GM12878 (cell line): Measurements from ENCODE around the gene NDUFS6. TPM values are rescaled to one million over a fixed set of nuclear protein-coding genes. Genes with fewer than 3 reads are reported as not detected.

Experiments
- BHLHE40 ChIP-seq, 2 experiments: fragments of 450-650 bp in 1 of 2; IDR thresholded peaks; 2 replicates each; pipeline ENCODE4 v1.6.1; 2011 to 2017; ENCODE audit warnings: low read depth in 2 of 2, borderline replicate concordance in 1 of 2, improper control_type of control experiment in 1 of 2, low read length in 1 of 2, mild to moderate bottlenecking in 1 of 2
- CEBPB ChIP-seq, 2 experiments: fragments of 150-350 bp in 1 of 2; IDR thresholded peaks; 2 replicates each; pipeline ENCODE4 v1.6.1; 2012 to 2014; ENCODE audit warnings: low read depth in 2 of 2, low read length in 2 of 2, borderline replicate concordance in 1 of 2, inconsistent platforms in 1 of 2
- CEBPZ ChIP-seq: fragments of 150-350 bp; IDR thresholded peaks from 2 replicates; pipeline ENCODE4 v1.6.1; 2016; ENCODE audit warnings: low read depth, low read length
- CHD1 ChIP-seq: IDR thresholded peaks from 2 replicates; pipeline ENCODE4 v1.6.1; 2012; ENCODE audit warnings: low read depth, low read length, improper control_type of control experiment
- EED ChIP-seq: sonication (generic); IDR thresholded peaks from 2 replicates; pipeline ENCODE4 v1.6.1; 2016; ENCODE audit warnings: antibody characterized with exemption, low read depth
- EP300 ChIP-seq, 2 experiments: fragments of 150-350 bp in 1 of 2; IDR thresholded peaks; 2 replicates each; pipeline ENCODE4 v1.6.1; 2011 to 2012; ENCODE audit warnings: low read depth in 2 of 2, low read length in 2 of 2, borderline replicate concordance in 1 of 2, improper control_type of control experiment in 1 of 2, inconsistent platforms in 1 of 2; ENCODE audit not compliant: control insufficient read depth in 1 of 2
- FOS ChIP-seq: IDR thresholded peaks from 3 replicates; pipeline ENCODE4 v1.6.1; 2011; ENCODE audit warnings: borderline replicate concordance; ENCODE audit not compliant: insufficient read length; ENCODE audit errors: extremely low read depth
- GABPA ChIP-seq: IDR thresholded peaks from 2 replicates; pipeline ENCODE4 v1.6.1; 2014; ENCODE audit warnings: antibody characterized with exemption, low read depth, mild to moderate bottlenecking, inconsistent platforms
- HDAC6 ChIP-seq: fragments of 200-600 bp; sonication (generic); IDR thresholded peaks from one replicate; pipeline ENCODE4 v1.8.0; 2017; ENCODE audit warnings: antibody characterized with exemption; ENCODE audit not compliant: unreplicated experiment
- MEF2B ChIP-seq: fragments of 450-650 bp; IDR thresholded peaks from 2 replicates; pipeline ENCODE4 v1.6.1; 2018; ENCODE audit warnings: mild to moderate bottlenecking, moderate library complexity; ENCODE audit not compliant: partially characterized antibody, poor library complexity, severe bottlenecking
- MTA3 ChIP-seq: IDR thresholded peaks from 2 replicates; pipeline ENCODE4 v1.6.1; 2012; ENCODE audit warnings: low read length, inconsistent platforms, borderline replicate concordance
- MYC ChIP-seq: IDR thresholded peaks from 2 replicates; pipeline ENCODE4 v1.6.1; 2011; ENCODE audit warnings: mild to moderate bottlenecking, low read length, moderate library complexity, inconsistent platforms; ENCODE audit not compliant: insufficient read depth, insufficient replicate concordance, insufficient read length, severe bottlenecking
- NRF1 ChIP-seq: conservative IDR thresholded peaks from 2 replicates; pipeline ENCODE4 v1.6.1; 2011; ENCODE audit warnings: mild to moderate bottlenecking, low read depth, low read length, improper control_type of control experiment
- PAX5 ChIP-seq: IDR thresholded peaks from 2 replicates; pipeline ENCODE4 v1.6.1; 2011; ENCODE audit warnings: low read depth, low read length, borderline replicate concordance
- PML ChIP-seq: IDR thresholded peaks from 2 replicates; pipeline ENCODE4 v1.6.1; 2012; ENCODE audit warnings: low read length, inconsistent platforms
- POLR2AphosphoS5 ChIP-seq: IDR thresholded peaks from 2 replicates; pipeline ENCODE4 v1.6.1; 2011; ENCODE audit warnings: mild to moderate bottlenecking, low read length, inconsistent platforms
- RBBP5 ChIP-seq: fragments of 200-600 bp; sonication (generic); conservative IDR thresholded peaks from 2 replicates; pipeline ENCODE4 v1.6.1; 2016
- RELA ChIP-seq: fragments of 450-650 bp; IDR thresholded peaks from 2 replicates; pipeline ENCODE4 v1.8.0; 2014; ENCODE audit warnings: borderline replicate concordance; ENCODE audit not compliant: partially characterized antibody
- RFX5 ChIP-seq: IDR thresholded peaks from 2 replicates; pipeline ENCODE4 v1.6.1; 2011; ENCODE audit warnings: low read depth, low read length, improper control_type of control experiment
- RUNX3 ChIP-seq: IDR thresholded peaks from 2 replicates; pipeline ENCODE4 v1.6.1; 2012; ENCODE audit warnings: low read length, inconsistent platforms
- SIX5 ChIP-seq: IDR thresholded peaks from 2 replicates; pipeline ENCODE4 v1.6.1; 2011; ENCODE audit warnings: mild to moderate bottlenecking, low read depth, low read length, moderate library complexity; ENCODE audit not compliant: severe bottlenecking
- SREBF1 ChIP-seq: IDR thresholded peaks from 2 replicates; pipeline ENCODE4 v1.6.1; 2012; ENCODE audit warnings: mild to moderate bottlenecking, low read length
- ZNF622 ChIP-seq: fragments of 450-650 bp; IDR thresholded peaks from 2 replicates; pipeline ENCODE4 v1.6.1; 2017; ENCODE audit warnings: mild to moderate bottlenecking, inconsistent platforms
- polyA plus RNA-seq, 11 experiments: library from polyadenylated mRNA; depleted of rRNA in 4 of 11; unstranded in 6 of 11; stranded (reverse) in 5 of 11; fragments of >200 nt; fragmentation: Nextera tagmentation in 4 of 11; fragmentation: Illumina TruSeq in 1 of 11; extraction: Ambion mirVana in 4 of 11; extraction: Trizol in 1 of 11; gene quantifications; 1 replicate in 1 of 11; 2 replicates in 10 of 11; pipeline versions ENCODE4 v1.2.1 to v1.2.3, GENCODE V29; 2011 to 2016; ENCODE audit warnings: inconsistent platforms in 2 of 11, missing spikeins in 2 of 11, low read depth in 1 of 11
- total RNA-seq, 4 experiments: library from RNA; depleted of rRNA in 3 of 4; stranded (reverse); fragments of >200 nt in 3 of 4; fragmentation: Illumina TruSeq in 1 of 4; extraction: Trizol in 1 of 4; gene quantifications; 2 replicates each; pipeline versions ENCODE4 v1.2.1 to v1.2.3, GENCODE V29; 2013 to 2021
- TF ChIP-seq, protein P1 (sequence below): fragments of 150-350 bp; IDR thresholded peaks from 2 replicates; pipeline ENCODE4 v1.6.1; 2014; ENCODE audit warnings: mild to moderate bottlenecking, low read depth, low read length
- TF ChIP-seq, protein P2 (sequence below): fragments of 450-650 bp; IDR thresholded peaks from 2 replicates; pipeline ENCODE4 v1.6.1; 2016; ENCODE audit warnings: mild to moderate bottlenecking

The NDUFS6 gene
- total and polyA plus RNA-seq, 10 of the 15 experiments (the other 5 are each of a cell fraction or from before 2014, with no cell fraction given): 20.7 to 213 (median 58.3) TPM

- TF ChIP-seq MYC: no peak
- TF ChIP-seq NRF1: no peak
- TF ChIP-seq EED: no peak
- TF ChIP-seq, protein P1, sequence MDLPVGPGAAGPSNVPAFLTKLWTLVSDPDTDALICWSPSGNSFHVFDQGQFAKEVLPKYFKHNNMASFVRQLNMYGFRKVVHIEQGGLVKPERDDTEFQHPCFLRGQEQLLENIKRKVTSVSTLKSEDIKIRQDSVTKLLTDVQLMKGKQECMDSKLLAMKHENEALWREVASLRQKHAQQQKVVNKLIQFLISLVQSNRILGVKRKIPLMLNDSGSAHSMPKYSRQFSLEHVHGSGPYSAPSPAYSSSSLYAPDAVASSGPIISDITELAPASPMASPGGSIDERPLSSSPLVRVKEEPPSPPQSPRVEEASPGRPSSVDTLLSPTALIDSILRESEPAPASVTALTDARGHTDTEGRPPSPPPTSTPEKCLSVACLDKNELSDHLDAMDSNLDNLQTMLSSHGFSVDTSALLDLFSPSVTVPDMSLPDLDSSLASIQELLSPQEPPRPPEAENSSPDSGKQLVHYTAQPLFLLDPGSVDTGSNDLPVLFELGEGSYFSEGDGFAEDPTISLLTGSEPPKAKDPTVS: no peak
- 0 out of 4 replicates have a peak, but pooled peaks of 1 of the 2 experiments have one; percentile 12 for TF ChIP-seq EP300 (IDR thresholded peaks at IDR 0.05; ENCODE audit: borderline replicate concordance in 1 of 2, control insufficient read depth in 1 of 2, low read depth in 2 of 2, low read length in 2 of 2)
- TF ChIP-seq CHD1: no peak
- TF ChIP-seq POLR2AphosphoS5: no peak
- TF ChIP-seq CEBPZ: no peak
- no peak for TF ChIP-seq RBBP5
- no peak for TF ChIP-seq MEF2B
- peak in 1 of 2 experiments; percentile 11; a peak in 1 of 4 replicates for TF ChIP-seq BHLHE40 (IDR thresholded peaks at IDR 0.05; ENCODE audit: borderline replicate concordance in 1 of 2, low read depth in 2 of 2, low read length in 1 of 2)
- no peak for TF ChIP-seq HDAC6
- TF ChIP-seq CEBPB (IDR thresholded peaks at IDR 0.05; ENCODE audit: borderline replicate concordance in 1 of 2, low read depth in 2 of 2, low read length in 2 of 2): no peak
- TF ChIP-seq RFX5: no peak
- no peak for TF ChIP-seq FOS
- peak; percentile 58 for TF ChIP-seq RUNX3
- no peak for TF ChIP-seq SIX5
- no peak for TF ChIP-seq PAX5
- TF ChIP-seq RELA: no peak
- TF ChIP-seq MTA3: no peak
- no peak for TF ChIP-seq ZNF622
- TF ChIP-seq, protein P2, sequence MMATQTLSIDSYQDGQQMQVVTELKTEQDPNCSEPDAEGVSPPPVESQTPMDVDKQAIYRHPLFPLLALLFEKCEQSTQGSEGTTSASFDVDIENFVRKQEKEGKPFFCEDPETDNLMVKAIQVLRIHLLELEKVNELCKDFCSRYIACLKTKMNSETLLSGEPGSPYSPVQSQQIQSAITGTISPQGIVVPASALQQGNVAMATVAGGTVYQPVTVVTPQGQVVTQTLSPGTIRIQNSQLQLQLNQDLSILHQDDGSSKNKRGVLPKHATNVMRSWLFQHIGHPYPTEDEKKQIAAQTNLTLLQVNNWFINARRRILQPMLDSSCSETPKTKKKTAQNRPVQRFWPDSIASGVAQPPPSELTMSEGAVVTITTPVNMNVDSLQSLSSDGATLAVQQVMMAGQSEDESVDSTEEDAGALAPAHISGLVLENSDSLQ: no peak
- TF ChIP-seq GABPA: no peak
- TF ChIP-seq PML: no peak
- no peak for TF ChIP-seq SREBF1
Measured at GRCh38 chr5:1793966-1794900, 7.0 kb upstream of the NDUFS6 start (continued).
